GM12878 (cell line): ENCODE measurements around the gene C10orf67.

Experiments
- EZH2 ChIP-seq: IDR thresholded peaks from 2 replicates; pipeline ENCODE4 v1.6.1; 2012; ENCODE audit warnings: low read depth, mild to moderate bottlenecking, control low read depth, inconsistent platforms, low read length, borderline replicate concordance; ENCODE audit not compliant: control insufficient read depth
- JUND ChIP-seq: IDR thresholded peaks from 2 replicates; pipeline ENCODE4 v1.6.1; 2012; ENCODE audit warnings: low read depth, mild to moderate bottlenecking, low read length, improper control_type of control experiment, moderate library complexity
- NBN ChIP-seq: fragments of 450-650 bp; IDR thresholded peaks from 2 replicates; pipeline ENCODE4 v1.6.1; 2016
- RB1 ChIP-seq: fragments of 450-650 bp; formaldehyde crosslinking; IDR thresholded peaks from 2 replicates; pipeline ENCODE4 v1.6.1; 2017; ENCODE audit warnings: mild to moderate bottlenecking, borderline replicate concordance
- ZBED1 ChIP-seq: IDR thresholded peaks from 2 replicates; pipeline ENCODE4 v1.6.1; 2016; ENCODE audit warnings: borderline replicate concordance

DNA sequence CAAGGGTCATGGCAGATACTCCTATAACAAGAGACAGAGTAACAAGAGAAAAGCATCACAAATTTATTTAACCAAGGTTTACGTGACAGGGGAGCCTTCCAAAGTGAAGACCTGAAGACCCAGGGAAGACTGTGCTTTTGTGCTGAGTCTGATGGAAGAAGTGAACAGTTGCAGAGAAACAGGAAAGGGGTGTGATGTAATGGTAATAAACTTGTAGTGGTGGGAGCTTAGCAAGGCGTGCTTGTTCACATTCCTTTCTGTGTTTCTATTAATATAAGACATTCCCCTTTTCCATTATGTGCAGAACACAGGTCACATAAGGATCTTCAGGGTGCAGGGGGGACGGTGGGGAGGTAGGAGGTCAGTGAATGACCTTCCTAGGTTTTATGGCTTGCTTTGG lies 25.5 kb upstream of the C10orf67 start:
- TF ChIP-seq RB1 (no peak), JUND (no peak), EZH2 (no peak), NBN (no peak), ZBED1 (no peak)
